Frontal cortex (tissue), 4 donors: ENCODE results near the gene PRM1. TPM values are rescaled to one million over a fixed set of nuclear protein-coding genes. Genes with fewer than 3 reads are reported as not detected.
A peak's percentile ranks its signal among the peaks of the same experiment; 100 is the strongest.

Source experiments
- DNase-seq, 2 donors: peaks; one replicate each; pipeline ENCODE4 v3.0.0; 2012; ENCODE audit warnings: low spot score in 2 of 2
- FAIRE-seq: peaks from 2 replicates; lab custom pipeline; 2012; peaks lifted over from hg19 to GRCh38; lab: Jason Lieb, UNC
- total RNA-seq: library from RNA; depleted of rRNA; stranded (reverse); fragments of >200 nt; gene quantifications from one replicate; pipeline ENCODE4 v1.2.3, GENCODE V29; 2014
- donor health status: control.
- donor health status: control.
- donor health status: control.

PRM1 gene, protein sequence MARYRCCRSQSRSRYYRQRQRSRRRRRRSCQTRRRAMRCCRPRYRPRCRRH
- total RNA-seq: not detected

DNA sequence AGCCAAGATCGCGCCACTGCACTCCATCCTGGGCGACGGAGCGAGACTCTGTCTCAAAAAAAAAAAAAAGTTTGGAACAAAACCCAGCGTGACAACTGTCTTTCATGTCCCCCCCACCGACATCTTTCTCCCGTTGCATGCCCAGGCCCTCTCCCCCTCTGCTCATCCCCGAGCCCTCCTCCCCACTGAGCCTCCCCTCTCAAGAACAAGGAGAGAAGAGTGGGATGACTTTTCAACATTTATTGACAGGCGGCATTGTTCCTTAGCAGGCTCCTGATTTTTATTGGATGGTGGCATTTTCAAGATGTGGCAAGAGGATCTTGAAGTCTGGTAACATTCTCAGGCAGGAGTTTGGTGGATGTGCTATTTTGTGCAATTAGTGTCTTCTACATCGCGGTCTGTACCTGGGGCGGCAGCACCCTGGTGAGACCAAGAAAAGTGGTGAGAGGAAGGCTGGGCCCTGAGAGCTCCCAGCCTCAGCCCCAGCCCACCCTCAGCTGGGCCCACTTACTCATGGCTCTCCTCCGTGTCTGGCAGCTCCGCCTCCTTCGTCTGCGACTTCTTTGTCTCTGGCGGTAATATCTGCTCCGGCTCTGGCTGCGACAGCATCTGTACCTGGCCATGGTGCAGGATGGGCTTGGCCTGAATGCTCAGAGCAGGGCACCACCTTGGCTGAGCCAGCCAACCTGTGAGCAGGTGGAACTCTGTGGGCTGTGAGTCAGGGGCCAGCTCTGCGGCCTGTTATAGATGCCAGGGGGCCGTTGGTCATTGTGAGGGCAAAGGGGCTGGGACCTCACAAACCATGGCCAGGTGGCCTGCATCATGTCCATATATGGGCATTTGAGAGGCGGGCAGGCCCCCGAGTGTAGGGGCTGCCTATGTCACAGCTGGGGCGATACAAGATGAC is at the start of gene PRM1:
Gene PRM1, minus strand, starts transcription at position 715 of the 907 bp plus-strand sequence. Its CDS starts 92 bp downstream, at position 623.
- FAIRE-seq (no peak), DNase-seq (no peak)

DNA sequence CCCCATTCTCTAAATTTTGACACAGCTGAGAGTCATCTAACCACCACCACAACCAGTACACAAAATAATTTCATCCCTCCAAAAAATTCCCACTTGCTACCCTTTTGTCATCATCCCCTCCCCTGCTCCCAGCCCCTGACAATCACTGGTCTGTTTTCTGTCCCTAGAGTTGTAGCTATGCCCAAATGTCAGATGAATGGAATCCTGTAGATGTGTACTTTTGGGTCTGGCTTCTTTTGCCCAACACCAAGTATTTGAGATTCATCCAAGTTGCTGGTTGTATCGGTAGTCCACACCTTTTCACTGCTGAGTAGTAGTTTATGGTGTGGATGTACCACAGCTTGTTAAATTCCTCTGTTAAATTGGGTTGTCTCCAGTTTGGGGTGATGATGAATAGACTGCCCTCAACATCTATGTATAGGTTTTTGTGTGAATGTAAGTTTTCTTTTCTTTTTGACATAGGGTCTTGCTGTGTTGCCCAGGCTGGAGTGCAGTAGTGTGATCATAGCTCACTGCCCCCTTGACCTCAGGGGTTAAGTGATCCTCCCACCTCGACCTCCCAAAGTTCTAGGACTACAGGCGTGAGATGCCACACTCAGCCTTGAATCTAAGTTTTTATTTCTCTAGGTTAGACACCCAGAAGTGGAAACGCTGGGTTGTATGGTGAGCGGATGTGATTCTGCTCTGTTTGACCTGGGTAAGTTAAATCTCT is 49.6 kb upstream of the PRM1 start:
- FAIRE-seq (no peak), DNase-seq (no peak)

DNA sequence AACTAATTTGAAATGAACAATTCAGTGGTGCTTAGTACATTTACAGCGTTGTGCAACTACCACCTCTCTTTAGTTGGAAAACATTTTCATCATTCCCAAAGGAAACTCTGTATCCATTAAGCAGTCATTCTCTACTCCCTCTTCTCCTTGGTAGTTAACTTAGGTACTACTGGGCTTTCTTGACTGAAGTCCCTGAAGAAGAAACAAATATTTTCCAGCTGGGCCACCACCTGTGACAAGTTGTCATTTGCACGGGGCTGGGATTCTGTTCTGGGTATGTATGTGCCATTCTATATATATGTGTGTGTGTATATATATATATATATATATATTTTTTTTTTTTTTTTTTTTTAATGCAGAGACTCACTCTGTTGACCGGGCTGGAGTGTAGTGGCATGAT is 48.8 kb upstream of the PRM1 start:
- no peak for DNase-seq
- FAIRE-seq: no peak

DNA sequence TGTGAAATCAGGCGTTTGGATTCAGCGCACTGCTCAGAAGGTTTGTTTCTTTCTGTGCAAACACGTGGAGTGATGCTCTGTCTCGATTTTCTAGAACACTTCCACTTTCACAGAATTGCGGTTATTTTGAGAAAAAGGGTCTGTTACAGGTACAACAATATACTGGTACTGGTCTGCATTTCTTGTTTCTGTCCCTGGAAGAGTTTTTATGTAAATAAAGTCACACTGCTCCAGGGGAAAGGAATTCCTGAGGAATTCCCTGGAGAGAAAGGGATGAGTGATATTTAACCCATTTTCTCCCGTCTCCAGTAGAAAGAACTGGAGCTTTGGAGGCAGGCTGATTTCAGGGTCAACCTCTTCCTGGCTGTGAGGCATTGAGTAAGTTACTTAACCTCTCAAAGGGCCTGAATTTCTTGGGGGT is 48.0 kb upstream of the PRM1 start:
- no peak for FAIRE-seq
- no peak for DNase-seq

DNA sequence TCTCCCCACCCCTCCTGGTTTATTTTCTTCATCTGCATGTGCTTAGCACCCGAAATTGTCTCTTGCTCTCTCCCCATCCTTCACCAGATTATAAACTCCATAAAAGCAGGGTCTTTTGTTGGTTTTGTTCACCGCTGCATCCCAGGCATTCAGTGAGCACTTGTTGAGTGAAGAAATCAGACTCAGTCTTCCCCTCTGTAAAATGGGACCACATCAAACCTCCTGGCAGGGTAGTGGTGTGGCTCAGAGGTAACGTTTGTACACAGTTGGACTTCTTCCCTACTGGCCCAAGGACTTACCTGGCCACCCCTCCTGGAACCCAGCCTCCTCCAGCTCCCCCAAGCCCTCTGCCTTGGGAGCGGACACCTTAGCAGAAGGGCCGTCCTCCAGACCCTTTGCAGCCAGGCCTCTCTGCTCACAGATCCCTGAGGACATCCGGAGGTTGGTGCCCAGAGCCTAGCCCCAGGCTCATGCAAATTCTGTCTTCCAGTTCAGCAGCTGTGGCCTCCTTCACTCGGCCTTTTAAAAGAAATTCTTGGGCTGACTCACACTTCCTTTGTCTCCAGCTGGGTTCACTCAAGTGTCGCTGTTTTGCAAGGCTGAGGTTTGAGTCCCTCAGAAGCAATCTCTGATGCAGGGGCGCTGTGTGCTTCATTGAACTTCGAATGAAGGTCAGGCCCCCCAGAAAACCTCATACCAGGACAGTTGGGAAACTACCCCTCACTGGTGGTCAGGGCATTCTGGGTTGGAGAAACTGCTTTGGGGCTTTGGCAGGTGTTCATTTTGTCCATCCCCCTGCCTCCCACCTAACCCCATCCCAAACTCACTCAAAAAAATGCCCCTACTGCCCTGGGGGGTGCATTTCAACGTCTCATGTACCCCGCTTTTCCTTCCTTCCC is 47.3 kb upstream of the PRM1 start:
- DNase-seq: peak in 1 of 2 donors; percentile 60

DNA sequence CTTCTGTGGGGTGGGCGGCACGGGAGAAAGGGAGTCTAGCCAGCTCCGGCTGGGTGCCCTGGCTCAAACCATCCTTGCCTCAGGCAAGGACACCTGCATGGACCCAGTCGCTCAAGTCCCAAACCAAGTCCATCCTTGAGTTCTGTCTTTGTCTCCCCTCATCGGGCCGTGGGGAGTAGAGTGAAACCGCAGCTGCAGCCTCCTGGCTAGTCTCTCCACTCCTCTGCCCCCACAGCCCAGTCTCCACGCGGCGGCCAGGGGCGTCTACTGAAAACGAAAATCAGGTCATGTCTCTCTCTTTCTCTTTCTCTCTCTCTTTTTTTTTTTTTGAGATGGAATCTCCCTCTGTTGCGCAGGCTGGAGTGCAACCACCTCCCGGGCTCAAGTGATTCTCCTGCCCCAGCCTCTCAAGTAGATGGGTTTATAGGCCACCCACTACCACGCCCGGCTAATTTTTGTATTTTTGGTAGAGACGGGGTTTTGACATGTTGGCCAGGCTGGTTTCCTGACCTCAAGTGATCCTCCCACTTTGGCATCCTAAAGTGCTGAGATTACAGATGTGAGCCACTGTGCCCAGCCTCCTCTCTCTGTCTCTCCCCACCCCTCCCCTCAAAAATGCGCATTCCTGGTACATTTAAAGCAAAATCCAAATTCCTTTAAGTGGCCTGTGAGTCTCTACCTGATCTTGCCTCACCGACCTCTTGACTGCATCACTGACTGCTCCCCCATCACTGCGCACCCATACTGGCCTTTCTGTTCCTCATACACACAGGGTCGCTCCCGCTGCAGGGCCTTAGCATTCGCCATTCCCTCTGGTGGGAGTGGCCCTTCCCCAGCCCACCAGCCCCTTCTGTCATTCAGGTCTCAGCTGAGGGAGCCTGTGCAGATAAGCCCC is 46.4 kb upstream of the PRM1 start:
- DNase-seq (no peak), FAIRE-seq (no peak)

More for the DNA sequence above, 47.3 kb upstream of the PRM1 start:
- FAIRE-seq: no peak

DNA sequence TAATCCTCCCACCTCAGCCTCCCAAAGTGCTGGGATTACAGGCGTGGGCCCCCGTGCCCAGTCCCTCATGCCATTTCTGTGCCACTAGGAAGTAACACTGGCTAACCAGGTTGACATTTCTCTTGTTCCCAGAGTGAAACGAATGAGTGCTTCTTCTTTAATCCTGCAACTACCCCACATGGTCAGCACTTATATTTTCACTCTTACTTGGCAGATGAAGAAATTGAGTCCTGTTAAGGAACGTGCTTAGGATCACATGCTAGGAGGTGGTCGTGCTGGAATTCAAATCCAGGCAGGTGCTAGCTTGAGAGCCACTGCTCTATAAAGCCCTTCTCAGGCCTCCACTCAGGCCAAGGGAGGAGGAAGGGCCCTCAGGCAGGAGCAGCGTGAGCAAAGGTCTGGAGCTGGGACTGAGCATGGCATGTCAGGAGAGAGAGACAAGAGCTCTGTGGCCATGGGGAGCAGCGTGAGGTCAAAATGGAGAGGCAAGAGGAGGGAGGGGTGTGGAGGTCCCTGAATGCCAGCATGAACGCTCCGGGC is 45.7 kb upstream of the PRM1 start:
- DNase-seq (no peak), FAIRE-seq (no peak)

DNA sequence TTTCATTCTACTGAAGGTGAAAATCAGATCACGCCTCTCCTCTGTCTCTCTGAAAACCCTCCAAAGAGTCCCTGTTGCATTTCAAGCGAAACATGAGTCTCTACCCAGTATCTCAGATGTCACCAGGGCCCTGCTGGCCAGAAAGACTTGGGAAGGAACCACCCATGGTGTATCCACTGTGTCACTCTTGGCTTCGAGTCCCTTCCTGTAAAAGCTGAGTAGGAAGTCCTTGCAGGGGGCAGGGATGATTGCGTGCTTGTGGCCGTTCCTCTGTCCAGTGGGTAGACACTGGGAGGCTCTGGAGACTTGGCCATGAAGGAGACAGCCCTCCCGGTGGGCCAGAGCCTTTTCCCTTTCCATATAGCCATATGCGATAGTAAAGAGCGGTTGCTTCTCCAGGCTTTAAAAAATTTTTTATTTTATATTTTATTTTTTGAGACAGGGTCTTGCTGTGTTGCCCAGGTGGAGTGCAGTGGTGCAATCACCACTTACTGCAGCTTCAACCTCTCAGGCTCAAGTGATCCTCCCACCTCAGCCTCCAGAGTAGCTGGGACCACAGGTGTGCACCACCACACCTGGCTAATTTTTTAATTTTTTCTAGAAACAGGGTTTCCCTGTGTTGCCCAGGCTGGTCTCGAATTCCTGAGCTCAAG is 45.1 kb upstream of the PRM1 start:
- DNase-seq: no peak
- FAIRE-seq: no peak

DNA sequence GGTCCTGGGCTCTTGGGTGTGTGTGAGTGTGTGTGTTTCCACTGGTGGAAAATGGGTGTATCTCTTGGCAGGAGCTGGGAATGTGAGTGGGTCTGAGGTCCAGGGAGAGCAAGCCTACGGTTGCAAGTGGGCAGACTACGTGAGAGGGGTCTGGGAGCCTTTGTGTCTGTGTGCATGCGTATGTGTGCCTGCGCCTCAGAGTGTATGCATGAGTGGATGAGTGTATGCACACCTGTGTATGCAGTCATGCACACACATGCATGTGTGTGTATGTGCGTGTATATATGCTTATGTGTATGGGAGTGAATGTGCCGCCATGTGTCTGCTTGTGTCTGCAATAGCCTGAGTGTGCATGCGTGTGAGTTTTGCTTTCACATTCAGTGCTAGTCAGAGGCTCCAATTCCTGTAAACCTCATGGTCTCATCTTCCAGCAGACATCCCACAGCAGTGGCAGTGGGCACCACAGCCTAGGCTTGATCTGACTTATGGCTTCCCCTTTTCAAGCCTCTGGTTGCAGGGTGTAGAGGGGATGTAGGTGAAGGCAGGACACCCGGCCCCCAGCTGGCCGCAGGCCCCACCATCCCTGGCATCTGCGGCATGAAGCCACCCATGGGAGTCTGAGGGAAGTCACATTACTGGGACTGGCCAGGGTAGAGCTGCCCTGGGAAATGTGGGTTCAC is 44.4 kb upstream of the PRM1 start:
- FAIRE-seq (no peak), DNase-seq (no peak)

DNA sequence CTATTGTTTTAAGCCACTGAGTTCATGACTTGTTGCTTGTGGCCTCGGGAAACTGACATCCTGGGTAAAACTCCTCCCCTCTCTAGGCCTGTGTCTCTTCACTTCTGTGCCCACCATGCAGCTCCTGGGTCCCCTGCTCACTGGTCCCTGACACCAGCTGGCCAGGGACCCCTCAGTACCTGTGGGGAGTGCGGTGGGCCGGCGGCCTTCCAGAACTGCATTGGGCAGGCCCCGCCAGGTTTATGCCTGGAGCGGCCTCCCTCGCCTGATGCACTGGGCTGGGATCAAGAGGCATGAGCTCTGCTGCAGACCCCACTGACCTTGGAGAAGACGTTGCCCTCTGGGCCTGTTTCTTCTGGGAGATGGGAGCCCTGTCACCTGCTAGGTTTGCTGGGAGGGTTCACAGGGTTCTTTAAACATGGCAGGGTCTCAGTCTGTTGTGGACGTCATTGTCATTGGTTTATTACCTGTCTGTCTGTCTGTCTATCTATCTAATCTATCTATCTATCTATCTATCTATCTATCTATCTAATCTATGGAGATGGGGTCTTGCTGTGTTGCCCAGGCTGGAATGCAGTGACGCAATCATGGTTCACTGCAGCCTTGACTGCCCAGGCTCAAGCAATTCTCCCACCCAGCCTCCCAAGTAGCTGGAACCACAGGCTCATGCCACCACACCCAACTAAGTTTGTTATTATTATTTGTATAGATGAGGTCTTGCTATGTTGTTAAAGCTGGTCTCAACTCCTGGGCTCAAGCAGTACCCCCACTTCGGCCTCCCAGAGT is 42.6 kb upstream of the PRM1 start:
- DNase-seq (no peak), FAIRE-seq (no peak)

DNA sequence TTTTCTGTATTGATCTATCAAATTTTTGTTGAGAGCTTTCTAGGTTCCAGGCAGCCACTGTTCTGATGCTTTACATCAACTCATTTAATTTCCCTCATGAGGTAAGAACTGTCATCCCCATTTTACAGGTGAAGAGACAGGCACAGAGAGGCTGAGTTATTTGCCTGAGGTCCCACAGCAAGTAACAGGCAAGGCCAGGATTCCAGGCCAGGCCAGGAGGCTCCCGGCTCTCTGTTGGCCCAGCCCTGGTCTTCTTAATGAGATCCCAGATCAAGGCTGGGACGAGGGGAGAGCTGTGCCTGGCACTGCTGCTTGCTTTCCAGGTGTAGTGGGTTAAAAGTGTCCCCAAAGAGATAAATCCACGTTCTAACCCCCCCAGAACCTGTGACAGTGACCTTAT is 41.7 kb upstream of the PRM1 start:
- FAIRE-seq (no peak), DNase-seq (no peak)

DNA sequence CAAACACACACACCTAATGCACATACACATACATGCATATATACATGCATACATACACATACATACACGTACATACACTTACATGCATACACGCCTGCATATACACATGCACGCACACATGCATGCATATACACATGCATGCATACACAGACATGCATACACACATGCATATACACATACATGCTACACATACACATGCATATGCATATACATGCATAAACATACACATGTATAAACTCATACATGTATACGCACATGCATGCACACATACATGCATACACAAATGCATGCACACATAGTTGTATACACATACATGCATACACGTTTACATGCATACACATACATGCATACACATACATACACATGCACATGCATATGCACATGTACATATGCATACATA is 40.5 kb upstream of the PRM1 start:
- no peak for FAIRE-seq

DNA sequence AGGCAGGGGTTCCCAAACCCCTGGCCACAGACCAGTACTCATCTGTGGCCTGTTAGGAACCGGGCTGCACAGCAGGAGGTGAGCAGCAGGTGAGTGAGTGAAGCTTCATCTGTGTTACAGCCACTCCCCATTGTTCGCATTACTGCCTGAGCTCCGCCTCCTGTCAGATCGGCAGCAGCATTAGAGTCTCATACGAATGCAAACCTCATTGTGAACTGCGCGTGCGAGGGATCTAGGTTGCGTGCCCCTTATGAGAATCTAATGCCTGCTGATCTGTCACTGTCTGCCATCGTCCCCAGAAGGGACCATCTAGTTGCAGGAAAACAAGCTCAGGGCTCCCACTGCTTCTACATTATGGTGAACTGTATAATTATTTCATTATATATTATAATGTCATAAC is 39.0 kb upstream of the PRM1 start:
- FAIRE-seq: no peak
- DNase-seq: no peak

More for the DNA sequence above, 40.5 kb upstream of the PRM1 start:
- DNase-seq: no peak

DNA sequence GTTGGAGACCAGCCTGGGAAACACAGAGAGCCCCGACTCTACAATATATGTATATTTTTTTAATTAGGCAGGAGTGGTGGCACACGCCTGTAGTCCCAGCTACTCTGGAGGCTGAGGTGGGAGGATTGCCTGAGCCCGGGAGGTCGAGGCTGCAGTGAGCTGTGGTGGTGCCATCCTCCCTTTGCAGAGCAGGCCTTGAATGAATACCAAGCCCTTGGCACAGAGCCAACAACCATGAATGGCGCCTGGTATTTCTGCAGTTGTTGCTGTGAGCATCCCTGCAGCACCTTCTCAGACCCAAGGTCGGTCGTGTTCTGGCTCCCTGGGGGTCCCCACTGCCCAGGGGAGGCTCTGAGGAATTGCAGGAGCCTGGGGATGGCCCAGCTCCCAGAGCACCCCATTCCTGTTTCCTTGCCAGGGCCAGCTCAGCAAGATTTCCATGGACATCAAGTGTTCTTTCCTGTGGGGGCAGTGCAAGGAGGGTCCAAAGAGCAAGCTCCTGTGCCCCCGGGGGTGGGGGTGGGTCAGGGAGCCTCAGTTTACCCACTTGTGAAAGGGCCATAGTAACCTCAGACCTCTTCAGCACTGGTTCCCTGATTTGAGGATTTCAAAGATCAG is 38.5 kb upstream of the PRM1 start:
- FAIRE-seq: no peak
- DNase-seq: no peak

DNA sequence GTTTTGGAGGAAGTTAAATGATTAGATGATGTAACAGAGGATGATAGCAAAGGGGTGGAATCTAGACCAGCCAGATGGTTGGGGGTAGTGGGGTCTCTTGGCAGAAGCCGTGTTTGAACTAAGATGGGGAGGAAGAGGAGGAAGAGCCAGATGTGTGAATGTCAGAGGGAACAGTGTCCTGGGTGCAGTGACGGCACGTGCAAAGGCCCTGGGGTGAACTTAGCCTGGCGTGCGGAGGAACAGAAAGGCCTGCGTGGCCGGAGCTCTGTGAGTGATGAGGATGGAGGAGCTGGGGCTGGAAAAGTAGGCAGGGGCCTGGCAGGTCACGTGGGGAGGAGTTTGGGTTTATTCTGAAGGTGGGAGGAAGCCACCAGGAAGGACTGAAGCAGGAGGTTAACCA is 37.7 kb upstream of the PRM1 start:
- no peak for FAIRE-seq

DNA sequence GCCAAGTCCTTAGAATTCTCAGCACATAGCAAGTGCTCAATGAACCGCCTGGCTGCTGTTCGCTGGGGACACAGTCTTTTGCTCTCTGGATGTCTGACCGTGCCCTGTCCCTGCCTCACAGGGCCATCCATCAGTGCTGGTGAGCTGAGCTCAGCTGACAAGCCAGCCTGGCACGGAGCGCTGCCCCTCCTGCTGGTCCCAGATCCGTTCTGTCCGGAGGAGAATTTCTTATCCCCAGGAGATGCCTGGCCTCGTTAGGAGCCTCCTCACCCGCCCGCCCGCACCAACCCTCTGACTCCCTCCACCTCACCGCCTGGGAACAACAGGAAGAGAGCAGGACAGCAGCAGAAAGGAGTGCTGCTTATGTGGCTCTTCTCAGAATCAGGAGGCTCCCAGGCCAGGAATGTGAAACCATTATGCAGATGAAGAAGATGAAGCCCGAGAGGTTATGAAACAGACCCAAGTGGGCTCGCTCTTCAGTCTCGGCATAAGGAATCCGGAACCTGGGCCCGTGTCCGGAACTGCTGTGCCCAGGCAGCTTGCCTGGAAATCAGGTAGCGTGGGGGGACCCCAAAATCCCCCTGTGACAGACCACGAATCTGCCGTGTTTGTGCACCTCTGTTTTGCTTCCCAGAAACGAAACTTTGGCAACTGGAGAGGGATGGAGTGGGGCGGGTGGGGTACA is 35.3 kb upstream of the PRM1 start:
- FAIRE-seq: no peak
- DNase-seq: no peak

More for the DNA sequence above, 37.7 kb upstream of the PRM1 start:
- DNase-seq: no peak
